NCI-H128 (cell line): Measurements from ENCODE around the gene TRIM14.
A peak's percentile ranks its signal among the peaks of the same experiment; 100 is the strongest.
"Not testable (repeated sequence)": the region's sequence is repeated elsewhere in the genome, so short reads cannot be mapped to it uniquely, and the experiment has no call there.

Experiments used
- DNase-seq: peaks from one replicate; lab custom pipeline; 2025; ENCODE audit not compliant: unreplicated experiment; lab: John Stamatoyannopoulos, UW

The TRIM14 gene

GRCh38 chr9:98142182-98142907, 23.3 kb upstream of the TRIM14 start:
- no peak for DNase-seq

DNA sequence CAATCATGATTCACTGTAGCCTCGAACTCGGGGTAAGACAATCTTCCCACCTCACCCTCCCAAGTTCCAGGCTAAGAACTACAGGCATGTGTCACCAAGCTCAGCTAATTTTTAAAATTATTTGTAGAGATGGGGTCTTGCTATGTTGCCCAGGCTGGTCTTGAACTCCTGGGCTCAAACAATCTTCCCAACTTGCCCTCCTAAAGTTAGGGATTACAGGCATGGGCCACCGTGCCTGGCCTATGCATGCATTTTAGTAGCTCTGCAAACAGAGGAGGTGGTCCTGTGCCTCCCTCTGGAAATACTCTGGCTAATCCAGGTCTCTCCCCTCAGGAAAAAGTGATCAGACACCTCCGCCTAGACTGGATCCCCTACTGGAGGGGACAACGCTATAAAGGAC, 21.5 kb upstream of the TRIM14 start:
- DNase-seq: no peak

GRCh38 chr9:98136489-98136888, 17.5 kb upstream of the TRIM14 start:
- DNase-seq: no peak

GRCh38 chr9:98135938-98136337, 16.9 kb upstream of the TRIM14 start:
- DNase-seq: no peak

- no peak for DNase-seq
Observed at GRCh38 chr9:98135558-98135934, 16.5 kb upstream of the TRIM14 start.

DNA sequence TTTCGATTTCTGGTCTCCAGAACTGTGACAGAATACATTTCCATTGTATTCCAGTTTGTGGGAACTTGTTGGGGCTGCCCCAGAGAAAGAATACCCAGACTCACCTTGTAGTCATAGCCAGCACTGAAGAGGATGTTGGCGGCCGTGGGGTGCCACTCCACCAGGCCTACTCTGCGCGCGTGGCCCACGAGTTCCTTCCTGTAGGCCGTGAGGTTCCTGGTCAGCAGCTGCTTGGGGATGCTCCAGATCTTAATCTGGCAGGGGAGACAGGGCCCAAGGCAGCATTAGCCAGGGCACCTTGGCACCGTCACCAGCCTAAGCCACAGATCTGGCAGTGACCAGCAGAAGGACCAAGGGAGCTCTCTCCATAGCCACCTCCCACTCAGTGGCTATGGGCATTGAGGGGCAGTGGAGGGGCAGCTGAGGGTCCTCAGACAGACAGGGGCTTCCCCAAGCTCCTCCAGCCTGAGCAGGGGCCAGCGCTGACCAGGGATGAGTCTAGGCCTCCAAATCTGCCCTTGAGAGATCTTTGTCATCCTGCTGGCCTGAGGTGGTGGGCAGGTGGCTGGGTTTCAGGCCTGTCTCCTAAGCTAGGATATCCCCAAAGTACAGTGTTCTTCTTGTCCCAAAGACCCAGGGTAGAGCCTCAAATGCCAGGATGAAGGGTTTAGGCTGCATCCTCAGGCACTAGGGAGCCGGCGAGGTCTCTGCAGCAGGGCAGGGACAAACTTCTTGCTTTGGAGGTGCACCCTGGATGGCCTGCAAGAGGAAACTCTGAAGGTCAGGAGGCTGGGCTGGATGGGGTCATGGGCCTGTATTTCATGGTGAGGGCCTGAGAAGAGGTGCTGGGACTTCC, 15.9 kb upstream of the TRIM14 start:
- DNase-seq: no peak

DNA sequence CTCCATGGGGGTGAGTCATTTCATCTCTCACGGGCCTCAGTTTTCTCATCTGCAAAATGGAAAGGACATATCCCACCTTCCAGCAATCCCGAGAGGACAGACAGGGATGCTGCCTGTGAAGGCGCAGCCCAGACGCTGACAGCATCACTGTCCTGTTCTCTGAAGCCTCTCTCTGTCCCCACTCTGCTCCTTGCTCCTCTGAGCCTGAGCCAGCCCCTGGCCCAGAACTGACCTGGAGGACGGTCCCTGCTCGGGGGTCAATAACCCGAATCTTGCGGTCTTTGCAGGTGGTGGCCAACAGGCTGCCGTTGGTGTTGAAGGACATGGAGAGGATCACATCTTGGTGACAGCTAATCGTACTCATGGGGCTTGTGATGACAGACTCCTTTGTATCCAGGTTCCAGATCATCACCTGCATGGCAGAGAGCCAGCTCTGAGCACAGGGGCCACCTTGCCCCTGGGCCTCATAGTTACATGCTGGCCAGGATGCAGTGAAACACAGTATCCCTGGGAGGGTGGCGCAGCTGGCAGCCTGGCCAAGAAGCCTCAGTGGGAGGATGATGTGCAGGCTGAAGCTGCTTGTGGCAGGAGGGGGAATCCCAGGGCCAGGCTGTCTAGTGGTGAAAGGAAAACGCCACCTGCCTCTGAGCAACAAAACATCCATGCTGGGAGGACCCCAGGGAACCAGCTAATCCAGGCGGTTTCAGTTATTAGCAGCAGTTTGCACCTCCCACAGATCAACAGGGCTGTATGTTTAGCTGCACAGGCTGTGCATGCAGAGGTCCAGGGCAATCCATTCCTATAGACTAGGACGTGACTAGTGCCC, 14.0 kb upstream of the TRIM14 start:
- DNase-seq: peak; percentile 31

- DNase-seq: no peak
Observed at GRCh38 chr9:98132158-98132557, 13.1 kb upstream of the TRIM14 start.

GRCh38 chr9:98130576-98131228, 11.7 kb upstream of the TRIM14 start:
- no peak for DNase-seq

DNA sequence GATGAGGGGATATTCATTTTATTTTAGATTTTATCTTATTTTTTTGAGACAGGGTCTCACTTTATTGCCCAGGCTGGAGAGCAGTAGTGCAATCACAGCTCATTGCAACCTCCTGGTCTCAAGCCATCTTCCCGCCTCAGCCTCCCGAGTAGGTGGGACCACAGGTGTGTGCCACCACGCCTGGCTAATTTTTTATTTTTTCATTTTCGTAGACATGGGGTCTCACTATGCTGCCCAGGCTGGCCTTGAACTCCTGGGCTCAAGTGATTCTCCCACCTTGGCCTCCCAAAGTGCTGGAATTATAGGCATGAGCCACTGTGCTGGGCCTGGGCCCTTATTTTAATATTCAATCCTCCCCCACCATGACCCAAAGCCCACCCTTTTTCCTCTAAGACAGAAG, 11.0 kb upstream of the TRIM14 start:
- DNase-seq: not testable (repeated sequence)

GRCh38 chr9:98129451-98129881, 10.4 kb upstream of the TRIM14 start:
- DNase-seq: no peak

- DNase-seq: no peak
Observed at GRCh38 chr9:98128316-98128715, 9.3 kb upstream of the TRIM14 start.

GRCh38 chr9:98127226-98127625, 8.2 kb upstream of the TRIM14 start:
- DNase-seq: no peak

- DNase-seq: no peak
Observed at GRCh38 chr9:98124637-98125426, 5.8 kb upstream of the TRIM14 start.

DNA sequence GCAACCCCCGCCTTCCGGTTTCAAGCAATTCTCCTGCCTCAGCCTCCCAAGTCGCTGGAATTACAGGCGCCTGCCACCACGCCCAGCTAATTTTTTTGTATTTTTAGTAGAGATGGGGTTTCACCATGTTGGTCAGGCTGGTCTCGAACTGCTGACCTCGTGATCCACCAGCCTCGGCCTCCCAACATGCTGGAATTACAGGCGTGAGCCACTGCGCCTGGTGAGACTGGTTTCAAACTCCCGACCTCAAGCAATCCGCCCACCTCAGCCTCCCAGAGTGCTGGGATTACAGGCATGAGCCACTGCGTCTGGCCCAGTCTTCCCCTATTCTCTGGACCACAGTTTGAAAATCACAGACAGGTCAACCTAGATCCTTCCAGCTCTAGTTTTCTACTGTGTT, 5.1 kb upstream of the TRIM14 start:
- not testable (repeated sequence) for DNase-seq

DNA sequence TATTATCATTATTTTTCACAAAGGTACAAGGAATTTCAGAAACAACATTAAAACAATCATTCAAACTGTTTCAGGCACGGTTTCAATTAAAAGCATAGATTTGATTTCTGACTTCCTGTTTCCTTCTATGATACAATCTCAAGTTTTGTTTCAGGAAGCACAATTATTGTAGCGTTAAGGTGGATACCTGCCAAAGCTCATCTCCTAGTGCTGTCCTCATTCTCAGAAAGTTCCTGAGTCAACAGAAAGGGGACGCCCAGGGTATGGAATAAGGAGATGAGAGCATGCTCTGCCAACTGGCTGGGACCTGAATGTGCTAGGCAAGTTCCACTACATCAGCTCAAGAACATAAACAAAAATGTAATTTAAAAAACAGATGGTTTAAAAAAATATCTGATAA, 2.0 kb upstream of the TRIM14 start:
- DNase-seq: no peak

DNA sequence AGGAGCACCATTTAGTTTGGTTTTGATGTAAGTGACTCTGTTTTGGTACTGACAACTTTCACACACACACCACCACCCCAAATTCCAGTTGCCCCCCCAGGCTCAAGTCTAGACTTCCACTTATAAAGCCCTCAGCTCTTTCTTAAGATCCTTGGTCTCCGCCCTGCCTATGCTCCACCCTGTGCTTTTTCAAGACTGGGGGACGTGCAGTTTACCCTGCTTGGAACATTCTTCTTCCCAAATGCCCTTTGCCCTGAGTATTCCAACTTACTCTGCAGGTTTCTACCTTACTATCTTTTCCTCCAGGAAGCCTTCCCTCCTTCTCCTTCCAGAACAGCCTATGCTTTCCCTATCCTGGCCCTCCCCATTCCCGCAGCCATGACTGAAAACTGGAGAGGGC, 1.5 kb upstream of the TRIM14 start:
- no peak for DNase-seq

DNA sequence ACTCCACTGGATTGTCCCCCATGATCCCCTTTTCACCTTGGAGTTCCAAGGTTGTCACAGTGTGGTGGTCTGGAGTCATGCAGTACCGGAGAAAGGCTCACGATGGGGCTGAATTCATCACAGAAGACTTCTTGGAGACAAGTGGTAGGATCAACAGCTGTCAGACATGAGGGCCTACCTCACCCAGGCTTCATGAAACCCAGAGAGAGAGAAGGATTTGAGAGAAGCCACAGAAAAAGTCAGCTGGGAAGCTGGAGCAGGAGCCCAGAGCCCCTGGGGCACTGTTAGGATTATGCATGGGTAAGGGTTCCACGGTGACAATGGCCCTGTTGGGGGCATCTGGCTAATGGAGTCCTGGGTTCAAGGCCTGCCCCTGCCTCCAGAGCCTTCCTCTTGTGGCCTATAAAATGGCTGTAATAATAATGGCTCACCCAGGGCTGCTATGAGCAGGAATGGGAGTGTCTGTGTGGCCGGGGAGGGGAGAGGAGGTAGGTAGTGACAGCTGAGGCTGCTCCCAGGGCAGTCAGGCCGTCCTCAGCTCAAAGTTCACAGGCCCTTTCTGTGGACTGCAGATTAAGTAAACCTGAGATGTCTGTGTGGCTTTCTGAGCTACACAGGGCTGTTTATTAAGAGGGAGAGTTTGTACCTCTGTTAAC, 910 bp downstream of the TRIM14 start:
- DNase-seq: no peak

GRCh38 chr9:98117097-98117496, 1.9 kb downstream of the TRIM14 start:
- DNase-seq: not testable (repeated sequence)

DNA sequence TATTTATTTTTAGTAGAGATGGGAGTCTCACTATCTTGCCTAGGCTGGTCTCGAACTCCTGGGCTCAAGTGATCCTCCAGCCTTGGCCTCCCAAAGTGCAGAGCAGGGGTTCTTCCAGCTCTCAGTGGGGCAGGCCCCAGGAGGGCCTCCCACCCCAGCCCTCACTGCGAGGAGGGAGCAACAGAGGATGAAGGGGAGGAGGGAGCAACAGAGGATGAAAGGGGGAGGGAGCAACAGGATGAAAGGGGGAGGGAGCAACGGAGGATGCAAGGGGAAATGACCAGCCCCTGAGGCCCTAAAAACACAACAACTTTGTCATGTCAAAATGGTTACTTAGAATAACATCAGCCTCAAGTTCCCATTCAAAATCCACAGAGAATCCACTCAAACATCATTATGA, 10.0 kb downstream of the TRIM14 start:
- DNase-seq: no peak
